Natural killer cell (primary cell): ENCODE measurements around the gene F5. TPM values are rescaled to one million over a fixed set of nuclear protein-coding genes. Genes with fewer than 3 reads are reported as not detected.
"Not testable (repeated sequence)": the region's sequence is repeated elsewhere in the genome, so short reads cannot be mapped to it uniquely, and the experiment has no call there.

Experiments
- ATAC-seq, 3 donors: fragments of 150-1000 bp in 2 of 3; fragments of 200-7000 bp in 1 of 3; cut with Tn5 transposase; 1 replicate in 1 of 3; 2 replicates in 2 of 3; pipeline ENCODE4 v1.10.0; 2021; ENCODE audit warnings: mild to moderate bottlenecking in 2 of 3, moderate library complexity in 2 of 3
- DNase-seq, 2 donors: peaks; one replicate each; pipeline versions ENCODE4 v3.0.0 to v3.0.0-alpha.2; 2013 to 2021; ENCODE audit warnings: mixed read lengths in 1 of 2
- H3K27ac ChIP-seq: one replicate; pipeline ENCODE4 v1.5.1; 2013; ENCODE audit warnings: mild to moderate bottlenecking, low read length
- H3K27me3 ChIP-seq: one replicate; pipeline ENCODE4 v1.6.1; 2013; ENCODE audit warnings: low read length; ENCODE audit not compliant: control insufficient read depth, insufficient read depth
- H3K36me3 ChIP-seq: one replicate; pipeline ENCODE4 v1.6.1; 2013; ENCODE audit warnings: low read length; ENCODE audit not compliant: control insufficient read depth, insufficient read depth
- H3K4me1 ChIP-seq: one replicate; pipeline ENCODE4 v1.6.1; 2013; ENCODE audit warnings: low read length; ENCODE audit not compliant: control insufficient read depth, insufficient read depth
- H3K4me3 ChIP-seq: one replicate; pipeline ENCODE4 v1.5.1; 2013; ENCODE audit warnings: low read length
- H3K9me3 ChIP-seq: one replicate; pipeline ENCODE4 v1.6.1; 2013; ENCODE audit warnings: low read length; ENCODE audit not compliant: control insufficient read depth, insufficient read depth
- H3K27ac Mint-ChIP-seq, 2 donors: one replicate each; pipeline ENCODE4 v1.8.0; 2022; ENCODE audit warnings: mild to moderate bottlenecking in 2 of 2, mixed read lengths in 2 of 2, moderate library complexity in 1 of 2
- H3K27me3 Mint-ChIP-seq, 2 donors: one replicate each; pipeline ENCODE4 v1.8.0; 2022; ENCODE audit warnings: low read depth in 2 of 2, mixed read lengths in 2 of 2
- H3K36me3 Mint-ChIP-seq: one replicate; pipeline ENCODE4 v1.8.0; 2022; ENCODE audit warnings: mixed read lengths
- H3K4me1 Mint-ChIP-seq, 2 donors: one replicate each; pipeline ENCODE4 v1.8.0; 2022; ENCODE audit warnings: mixed read lengths in 2 of 2
- H3K4me3 Mint-ChIP-seq: one replicate; pipeline ENCODE4 v1.8.0; 2022; ENCODE audit warnings: mild to moderate bottlenecking, moderate library complexity, mixed read lengths
- H3K9me3 Mint-ChIP-seq, 2 donors: one replicate each; pipeline ENCODE4 v1.8.0; 2022; ENCODE audit warnings: mixed read lengths in 2 of 2
- CTCF ChIP-seq: fragments of 200-600 bp; IDR thresholded peaks from one replicate; pipeline ENCODE4 v1.8.0; 2022; ENCODE audit warnings: antibody characterized with exemption
- WGBS: methylation state at CpG from one replicate; pipeline ENCODE4 v1.1.7; 2013; ENCODE audit warnings: missing lambda C conversion rate; ENCODE audit not compliant: insufficient coverage; 5-methylcytosine and 5-hydroxymethylcytosine counted together
- intact Hi-C: fragments of 100-400 bp; cut with micrococcal nuclease; formaldehyde crosslinking; loops from one replicate; pipeline ENCODE4 v1.14.2; 2022
- total RNA-seq, 4 donors: library from RNA; stranded (reverse); fragments of 120-200 nt in 1 of 4; gene quantifications; one replicate each; pipeline versions ENCODE4 v1.2.3 to v1.2.4, GENCODE V29; 2013 to 2022

The F5 gene
- total RNA-seq, 3 donors from 2014 or later (not counting 1 experiment from before 2014, with no cell fraction given) = 0.02 to 1.7 (median 0.45) TPM

GRCh38 chr1:169538998-169539871 is 47.0 kb downstream of the F5 start:
- TF ChIP-seq CTCF = no peak
- no peaks in the 10 kb centered on the region for H3K4me1 ChIP-seq
- H3K27ac Mint-ChIP-seq = no peak overlapping the region
- no peak for DNase-seq
- no peak for ATAC-seq
- WGBS = 82% methylated on average over 3 of the region's 3 CpGs
- H3K4me3 ChIP-seq = no peak overlapping the region
- H3K4me3 Mint-ChIP-seq = no peak overlapping the region
- H3K27ac ChIP-seq = no peak overlapping the region
- H3K36me3 ChIP-seq = no peaks in the 10 kb centered on the region
- H3K4me1 Mint-ChIP-seq = no peaks in the 10 kb centered on the region
- no peaks in the 10 kb centered on the region for H3K9me3 Mint-ChIP-seq
- H3K27me3 Mint-ChIP-seq = peaks cover 14 to 21% of the 10 kb centered on the region in 2 donors
- H3K36me3 Mint-ChIP-seq = no peaks in the 10 kb centered on the region
- H3K27me3 ChIP-seq = peaks cover 5% of the 10 kb centered on the region
- no peaks in the 10 kb centered on the region for H3K9me3 ChIP-seq
- intact Hi-C loops = no loop called here

GRCh38 chr1:169534653-169535052 is 51.6 kb downstream of the F5 start:
- H3K9me3 Mint-ChIP-seq = no peaks in the 10 kb centered on the region
- intact Hi-C loops = no loop called here
- no peak overlapping the region for H3K4me3 Mint-ChIP-seq
- H3K27me3 Mint-ChIP-seq = peaks cover 20 to 39% of the 10 kb centered on the region in 2 donors
- no peak for ATAC-seq
- Histone ChIP-seq H3K9me3 (no peaks in the 10 kb centered on the region), H3K4me1 (no peaks in the 10 kb centered on the region), H3K4me3 (no peak overlapping the region), H3K27me3 (peaks cover 2% of the 10 kb centered on the region), H3K27ac (no peak overlapping the region), H3K36me3 (no peaks in the 10 kb centered on the region)
- no peak overlapping the region for H3K27ac Mint-ChIP-seq
- H3K4me1 Mint-ChIP-seq = no peaks in the 10 kb centered on the region
- DNase-seq = no peak
- 100% methylated on average over 1 of the region's 2 CpGs for WGBS
- no peaks in the 10 kb centered on the region for H3K36me3 Mint-ChIP-seq
- no peak for TF ChIP-seq CTCF

- intact Hi-C loops, H3K27ac ChIP-seq, H3K36me3 Mint-ChIP-seq, H3K4me3 ChIP-seq, ATAC-seq, H3K4me1 ChIP-seq, H3K9me3 ChIP-seq, H3K4me1 Mint-ChIP-seq, H3K9me3 Mint-ChIP-seq, H3K4me3 Mint-ChIP-seq, H3K27me3 ChIP-seq, H3K36me3 ChIP-seq, DNase-seq, H3K27ac Mint-ChIP-seq: not testable (repeated sequence)
- H3K27me3 Mint-ChIP-seq = peaks cover 20 to 39% of the 10 kb centered on the region in 2 donors
- 90% methylated on average over 9 of the region's 9 CpGs for WGBS
Observed at GRCh38 chr1:169533528-169534190, 52.6 kb downstream of the F5 start.

GRCh38 chr1:169530448-169530847 is 55.8 kb downstream of the F5 start:
- Mint-ChIP-seq H3K27ac (no peak overlapping the region), H3K9me3 (no peaks in the 10 kb centered on the region), H3K36me3 (no peaks in the 10 kb centered on the region), H3K4me1 (peaks cover 6% of the 10 kb centered on the region in 2 donors), H3K27me3 (peaks cover 20 to 39% of the 10 kb centered on the region in 2 donors), H3K4me3 (no peak overlapping the region)
- Histone ChIP-seq H3K36me3 (no peaks in the 10 kb centered on the region), H3K27me3 (peaks cover 2% of the 10 kb centered on the region), H3K27ac (no peak overlapping the region), H3K4me1 (no peaks in the 10 kb centered on the region), H3K4me3 (no peak overlapping the region), H3K9me3 (no peaks in the 10 kb centered on the region)
- DNase-seq = no peak
- TF ChIP-seq CTCF = no peak
- intact Hi-C loops = no loop called here
- WGBS = 75% methylated on average over 3 of the region's 3 CpGs
- ATAC-seq = no peak
